Thoracic aorta (tissue), 2 donors: ENCODE results near the gene IPPK. TPM values are rescaled to one million over a fixed set of nuclear protein-coding genes. Genes with fewer than 3 reads are reported as not detected.

Experiments used
- ATAC-seq: fragments of 150-250 bp; one replicate; pipeline ENCODE4 v1.8.0; 2017; ENCODE audit warnings: low read depth; ENCODE audit not compliant: insufficient number of reproducible peaks, low FRiP score
- DNase-seq: peaks from one replicate; pipeline ENCODE4 v3.0.0-alpha.2; 2020; ENCODE audit warnings: low spot score
- H3K27ac ChIP-seq, 2 donors: fragments of 200-600 bp; sonication (generic); 1 replicate in 1 of 2; 2 replicates in 1 of 2; pipeline ENCODE4 v1.5.1; 2016; ENCODE audit warnings: mild to moderate bottlenecking in 2 of 2, moderate library complexity in 2 of 2
- H3K27me3 ChIP-seq: fragments of 200-600 bp; sonication (generic); replicated peaks from 2 replicates; pipeline ENCODE4 v1.6.0; 2016; ENCODE audit warnings: mild to moderate bottlenecking; ENCODE audit not compliant: insufficient read depth
- H3K36me3 ChIP-seq: fragments of 200-600 bp; sonication (generic); one replicate; pipeline ENCODE4 v1.5.1; 2016
- H3K4me1 ChIP-seq, 2 donors: fragments of 200-600 bp; sonication (generic); 1 replicate in 1 of 2; 2 replicates in 1 of 2; pipeline versions ENCODE4 v1.5.1 to v1.6.0; 2016; ENCODE audit warnings: low read depth in 2 of 2, mild to moderate bottlenecking in 1 of 2; ENCODE audit not compliant: control insufficient read depth in 1 of 2
- H3K4me3 ChIP-seq: fragments of 200-600 bp; sonication (generic); 2 replicates; pipeline ENCODE4 v1.5.1; 2016; ENCODE audit warnings: mild to moderate bottlenecking
- H3K9me3 ChIP-seq: fragments of 200-600 bp; sonication (generic); 2 replicates; pipeline ENCODE4 v1.5.1; 2016
- CTCF ChIP-seq: fragments of 200-600 bp; sonication (generic); IDR thresholded peaks from one replicate; pipeline ENCODE4 v1.5.1; 2019; ENCODE audit warnings: antibody characterized with exemption
- total RNA-seq, 2 donors: library from RNA; depleted of rRNA; stranded (reverse); fragments of >200 nt; gene quantifications; one replicate each; pipeline versions ENCODE4 v1.1.0 to v1.2.3, GENCODE V29; 2016

IPPK gene
- total RNA-seq, 2 donors from 2014 or later, result 6.9 to 11.7 TPM

GRCh38 chr9:92657296-92658094 is 12.4 kb downstream of the IPPK start:
- H3K4me1 ChIP-seq, result peaks cover 0 to 11% of the 10 kb centered on the region in 2 donors
- no peak for ATAC-seq
- DNase-seq, result no peak

GRCh38 chr9:92656537-92656925 is 13.4 kb downstream of the IPPK start:
- Histone ChIP-seq H3K36me3 (peaks cover 3% of the 10 kb centered on the region), H3K27ac (no peak overlapping the region), H3K9me3 (no peaks in the 10 kb centered on the region), H3K27me3 (no peaks in the 10 kb centered on the region), H3K4me1 (peaks cover 0 to 11% of the 10 kb centered on the region in 2 donors), H3K4me3 (no peak overlapping the region)
- ATAC-seq (no peak), DNase-seq (no peak)
- TF ChIP-seq CTCF, result no peak

More at GRCh38 chr9:92657296-92658094, 12.4 kb downstream of the IPPK start:
- Histone ChIP-seq H3K4me3 (no peak overlapping the region), H3K9me3 (no peaks in the 10 kb centered on the region), H3K36me3 (peaks cover 3% of the 10 kb centered on the region), H3K27ac (no peak overlapping the region), H3K27me3 (no peaks in the 10 kb centered on the region)
- no peak for TF ChIP-seq CTCF

GRCh38 chr9:92655896-92656536 is 13.9 kb downstream of the IPPK start:
- Histone ChIP-seq H3K9me3 (no peaks in the 10 kb centered on the region), H3K36me3 (peaks cover 3% of the 10 kb centered on the region), H3K4me3 (no peak overlapping the region), H3K4me1 (peaks cover 0 to 11% of the 10 kb centered on the region in 2 donors), H3K27ac (no peak overlapping the region), H3K27me3 (no peaks in the 10 kb centered on the region)
- ATAC-seq (no peak), DNase-seq (no peak)
- no peak for TF ChIP-seq CTCF

- Histone ChIP-seq H3K4me1 (peaks cover 0 to 11% of the 10 kb centered on the region in 2 donors), H3K27ac (no peak overlapping the region), H3K36me3 (peaks cover 3% of the 10 kb centered on the region), H3K4me3 (no peak overlapping the region), H3K27me3 (no peaks in the 10 kb centered on the region), H3K9me3 (no peaks in the 10 kb centered on the region)
- ATAC-seq (no peak), DNase-seq (no peak)
- no peak for TF ChIP-seq CTCF
Observed at GRCh38 chr9:92655366-92655765, 14.6 kb downstream of the IPPK start.

GRCh38 chr9:92654481-92655301 is 15.2 kb downstream of the IPPK start:
- peaks cover 3% of the 10 kb centered on the region for H3K36me3 ChIP-seq
- no peaks in the 10 kb centered on the region for H3K27me3 ChIP-seq
- no peak for DNase-seq
- peaks cover 0 to 11% of the 10 kb centered on the region in 2 donors for H3K4me1 ChIP-seq
- H3K4me3 ChIP-seq, result no peak overlapping the region
- H3K27ac ChIP-seq, result no peak overlapping the region
- ATAC-seq, result no peak
- no peak for TF ChIP-seq CTCF
- no peaks in the 10 kb centered on the region for H3K9me3 ChIP-seq
